Chondrocyte (in vitro differentiated cells): ENCODE measurements around the gene SLC41A3. TPM values are rescaled to one million over a fixed set of nuclear protein-coding genes. Genes with fewer than 3 reads are reported as not detected.

ENCODE experiments used
- DNase-seq: peaks from one replicate; pipeline ENCODE4 v3.0.0; 2021; ENCODE audit warnings: mixed read lengths, low spot score
- H3K27ac Mint-ChIP-seq: one replicate; pipeline ENCODE4 v1.8.0; 2021; ENCODE audit warnings: mild to moderate bottlenecking, moderate library complexity, mixed read lengths; ENCODE audit not compliant: unreplicated experiment
- H3K27me3 Mint-ChIP-seq: 2 replicates; pipeline ENCODE4 v1.8.0; 2021; ENCODE audit warnings: low read depth, mixed read lengths
- H3K36me3 Mint-ChIP-seq: 2 replicates; pipeline ENCODE4 v1.8.0; 2021; ENCODE audit warnings: low read depth, mixed read lengths
- H3K4me1 Mint-ChIP-seq: 2 replicates; pipeline ENCODE4 v1.8.0; 2021; ENCODE audit warnings: low read depth, mild to moderate bottlenecking, mixed read lengths
- H3K4me3 Mint-ChIP-seq: one replicate; pipeline ENCODE4 v1.8.0; 2021; ENCODE audit warnings: mild to moderate bottlenecking, moderate library complexity, mixed read lengths; ENCODE audit not compliant: unreplicated experiment
- H3K9me3 Mint-ChIP-seq: 2 replicates; pipeline ENCODE4 v1.8.0; 2021; ENCODE audit warnings: low read depth, mixed read lengths
- CTCF ChIP-seq: fragments of 200-600 bp; sonication (generic); IDR thresholded peaks from 2 replicates; pipeline ENCODE4 v1.5.0; 2021; ENCODE audit warnings: antibody characterized with exemption, mild to moderate bottlenecking, moderate library complexity
- total RNA-seq: library from RNA; stranded (reverse); gene quantifications from 3 replicates; pipeline ENCODE4 v1.2.1, GENCODE V29; 2021

SLC41A3 gene
- total RNA-seq, 1 donor from 2014 or later: 43.2 TPM

- no peak overlapping the region for H3K27ac Mint-ChIP-seq
- H3K27me3 Mint-ChIP-seq: no peaks in the 10 kb centered on the region
- TF ChIP-seq CTCF: no peak
- DNase-seq: no peak
- H3K4me3 Mint-ChIP-seq: no peak overlapping the region
- H3K36me3 Mint-ChIP-seq: peaks cover 25% of the 10 kb centered on the region
- H3K4me1 Mint-ChIP-seq: no peaks in the 10 kb centered on the region
- H3K9me3 Mint-ChIP-seq: peaks cover 6% of the 10 kb centered on the region
Observed at GRCh38 chr3:126033765-126034164, 50.2 kb downstream of the SLC41A3 start.

GRCh38 chr3:126033051-126033745 lies 50.7 kb downstream of the SLC41A3 start:
- Mint-ChIP-seq H3K4me1 (no peaks in the 10 kb centered on the region), H3K9me3 (peaks cover 6% of the 10 kb centered on the region), H3K36me3 (peaks cover 23% of the 10 kb centered on the region), H3K27me3 (no peaks in the 10 kb centered on the region), H3K27ac (no peak overlapping the region), H3K4me3 (no peak overlapping the region)
- DNase-seq: no peak
- TF ChIP-seq CTCF: no peak

GRCh38 chr3:126031981-126032471 lies 51.9 kb downstream of the SLC41A3 start:
- no peak overlapping the region for H3K27ac Mint-ChIP-seq
- DNase-seq: no peak
- peaks cover 27% of the 10 kb centered on the region for H3K36me3 Mint-ChIP-seq
- no peaks in the 10 kb centered on the region for H3K27me3 Mint-ChIP-seq
- H3K9me3 Mint-ChIP-seq: peaks cover 8% of the 10 kb centered on the region
- TF ChIP-seq CTCF: no peak
- H3K4me3 Mint-ChIP-seq: no peak overlapping the region
- no peaks in the 10 kb centered on the region for H3K4me1 Mint-ChIP-seq

- no peak for TF ChIP-seq CTCF
- DNase-seq: no peak
- H3K4me3 Mint-ChIP-seq: no peak overlapping the region
- no peaks in the 10 kb centered on the region for H3K4me1 Mint-ChIP-seq
- no peaks in the 10 kb centered on the region for H3K27me3 Mint-ChIP-seq
- peaks cover 29% of the 10 kb centered on the region for H3K36me3 Mint-ChIP-seq
- H3K27ac Mint-ChIP-seq: no peak overlapping the region
- peaks cover 8% of the 10 kb centered on the region for H3K9me3 Mint-ChIP-seq
Observed at GRCh38 chr3:126030455-126030854, 53.5 kb downstream of the SLC41A3 start.

- Mint-ChIP-seq H3K4me3 (no peak overlapping the region), H3K36me3 (peaks cover 29% of the 10 kb centered on the region), H3K9me3 (peaks cover 8% of the 10 kb centered on the region), H3K4me1 (no peaks in the 10 kb centered on the region), H3K27me3 (no peaks in the 10 kb centered on the region), H3K27ac (no peak overlapping the region)
- no peak for TF ChIP-seq CTCF
- DNase-seq: no peak
Observed at GRCh38 chr3:126029241-126029640, 54.7 kb downstream of the SLC41A3 start.
